Osteocyte (in vitro differentiated cells): ENCODE measurements around the gene SEMA4A. TPM values are rescaled to one million over a fixed set of nuclear protein-coding genes. Genes with fewer than 3 reads are reported as not detected.

ENCODE experiments used
- DNase-seq: peaks from one replicate; pipeline ENCODE4 v3.0.0; 2021; ENCODE audit warnings: mixed read lengths; ENCODE audit not compliant: unreplicated experiment; ENCODE audit errors: extremely low spot score
- H3K27ac Mint-ChIP-seq: one replicate; pipeline ENCODE4 v1.8.0; 2021; ENCODE audit warnings: mild to moderate bottlenecking, mixed read lengths; ENCODE audit not compliant: unreplicated experiment
- H3K27me3 Mint-ChIP-seq: one replicate; pipeline ENCODE4 v1.8.0; 2021; ENCODE audit warnings: mixed read lengths; ENCODE audit not compliant: unreplicated experiment
- H3K36me3 Mint-ChIP-seq: one replicate; pipeline ENCODE4 v1.8.0; 2021; ENCODE audit warnings: mixed read lengths; ENCODE audit not compliant: unreplicated experiment
- H3K4me1 Mint-ChIP-seq: one replicate; pipeline ENCODE4 v1.8.0; 2021; ENCODE audit warnings: mixed read lengths; ENCODE audit not compliant: unreplicated experiment
- H3K4me3 Mint-ChIP-seq: one replicate; pipeline ENCODE4 v1.8.0; 2021; ENCODE audit warnings: mild to moderate bottlenecking, moderate library complexity, mixed read lengths; ENCODE audit not compliant: unreplicated experiment
- H3K9me3 Mint-ChIP-seq: one replicate; pipeline ENCODE4 v1.8.0; 2021; ENCODE audit warnings: mixed read lengths; ENCODE audit not compliant: unreplicated experiment
- CTCF ChIP-seq: fragments of 200-600 bp; sonication (generic); IDR thresholded peaks from 2 replicates; pipeline ENCODE4 v1.5.0; 2021; ENCODE audit warnings: antibody characterized with exemption, mild to moderate bottlenecking, moderate library complexity
- total RNA-seq: library from RNA; stranded (reverse); gene quantifications from 2 replicates; pipeline ENCODE4 v1.2.1, GENCODE V29; 2021

The SEMA4A gene
- total RNA-seq, 1 donor from 2014 or later: 1.8 TPM

GRCh38 chr1:156160000-156160742 lies 6.8 kb downstream of the SEMA4A start:
- Mint-ChIP-seq H3K4me1 (peaks cover 14% of the 10 kb centered on the region), H3K4me3 (peak overlapping the region; percentile 55), H3K27ac (no peak overlapping the region), H3K36me3 (no peaks in the 10 kb centered on the region), H3K9me3 (no peaks in the 10 kb centered on the region), H3K27me3 (peaks cover 6% of the 10 kb centered on the region)
- TF ChIP-seq CTCF: no peak
- no peak for DNase-seq

GRCh38 chr1:156160743-156161171 lies 7.4 kb downstream of the SEMA4A start:
- H3K4me3 Mint-ChIP-seq: peak overlapping the region; percentile 55
- no peaks in the 10 kb centered on the region for H3K9me3 Mint-ChIP-seq
- peaks cover 14% of the 10 kb centered on the region for H3K4me1 Mint-ChIP-seq
- TF ChIP-seq CTCF: no peak
- H3K27me3 Mint-ChIP-seq: peaks cover 4% of the 10 kb centered on the region
- no peaks in the 10 kb centered on the region for H3K36me3 Mint-ChIP-seq
- DNase-seq: no peak
- no peak overlapping the region for H3K27ac Mint-ChIP-seq

GRCh38 chr1:156162430-156163037 lies 9.1 kb downstream of the SEMA4A start:
- no peaks in the 10 kb centered on the region for H3K9me3 Mint-ChIP-seq
- peaks cover 2% of the 10 kb centered on the region for H3K27me3 Mint-ChIP-seq
- H3K4me3 Mint-ChIP-seq: no peak overlapping the region
- H3K36me3 Mint-ChIP-seq: peaks cover 4% of the 10 kb centered on the region
- H3K4me1 Mint-ChIP-seq: peaks cover 14% of the 10 kb centered on the region
- no peak for TF ChIP-seq CTCF
- no peak overlapping the region for H3K27ac Mint-ChIP-seq
- DNase-seq: no peak

- no peak for TF ChIP-seq CTCF
- no peak overlapping the region for H3K27ac Mint-ChIP-seq
Measured at GRCh38 chr1:156163712-156164111, 10.3 kb downstream of the SEMA4A start.

GRCh38 chr1:156164125-156164831 lies 10.9 kb downstream of the SEMA4A start:
- H3K4me1 Mint-ChIP-seq: peaks cover 14% of the 10 kb centered on the region
- peaks cover 5% of the 10 kb centered on the region for H3K36me3 Mint-ChIP-seq
- no peaks in the 10 kb centered on the region for H3K27me3 Mint-ChIP-seq
- no peak overlapping the region for H3K4me3 Mint-ChIP-seq
- no peak for DNase-seq
- no peaks in the 10 kb centered on the region for H3K9me3 Mint-ChIP-seq
- no peak for TF ChIP-seq CTCF
- H3K27ac Mint-ChIP-seq: no peak overlapping the region

More at GRCh38 chr1:156163712-156164111, 10.3 kb downstream of the SEMA4A start:
- no peak for DNase-seq
- peaks cover 14% of the 10 kb centered on the region for H3K4me1 Mint-ChIP-seq
- no peaks in the 10 kb centered on the region for H3K27me3 Mint-ChIP-seq
- H3K36me3 Mint-ChIP-seq: peaks cover 5% of the 10 kb centered on the region
- H3K9me3 Mint-ChIP-seq: no peaks in the 10 kb centered on the region
- H3K4me3 Mint-ChIP-seq: no peak overlapping the region
